ENCODE data around the gene ADAM22.

DNA sequence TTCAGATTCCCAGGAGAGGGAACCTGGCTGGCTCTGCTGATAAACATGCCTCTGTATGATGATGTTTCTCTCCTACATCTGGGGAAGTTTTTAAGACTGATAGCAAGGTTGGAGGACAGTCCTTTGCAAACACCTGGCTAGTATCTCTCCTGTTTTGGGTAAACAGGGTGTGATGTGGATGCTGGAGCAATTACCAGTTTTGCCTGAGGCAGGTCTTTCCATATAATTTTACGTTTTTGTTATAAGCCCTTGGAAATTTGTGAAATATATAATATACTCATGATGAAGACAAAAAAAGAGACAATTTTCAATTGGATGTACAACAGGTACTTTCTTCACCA is 138.6 kb downstream of the ADAM22 start:
- TF ChIP-seq, protein P1, sequence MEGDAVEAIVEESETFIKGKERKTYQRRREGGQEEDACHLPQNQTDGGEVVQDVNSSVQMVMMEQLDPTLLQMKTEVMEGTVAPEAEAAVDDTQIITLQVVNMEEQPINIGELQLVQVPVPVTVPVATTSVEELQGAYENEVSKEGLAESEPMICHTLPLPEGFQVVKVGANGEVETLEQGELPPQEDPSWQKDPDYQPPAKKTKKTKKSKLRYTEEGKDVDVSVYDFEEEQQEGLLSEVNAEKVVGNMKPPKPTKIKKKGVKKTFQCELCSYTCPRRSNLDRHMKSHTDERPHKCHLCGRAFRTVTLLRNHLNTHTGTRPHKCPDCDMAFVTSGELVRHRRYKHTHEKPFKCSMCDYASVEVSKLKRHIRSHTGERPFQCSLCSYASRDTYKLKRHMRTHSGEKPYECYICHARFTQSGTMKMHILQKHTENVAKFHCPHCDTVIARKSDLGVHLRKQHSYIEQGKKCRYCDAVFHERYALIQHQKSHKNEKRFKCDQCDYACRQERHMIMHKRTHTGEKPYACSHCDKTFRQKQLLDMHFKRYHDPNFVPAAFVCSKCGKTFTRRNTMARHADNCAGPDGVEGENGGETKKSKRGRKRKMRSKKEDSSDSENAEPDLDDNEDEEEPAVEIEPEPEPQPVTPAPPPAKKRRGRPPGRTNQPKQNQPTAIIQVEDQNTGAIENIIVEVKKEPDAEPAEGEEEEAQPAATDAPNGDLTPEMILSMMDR (IDR thresholded peaks at IDR 0.05; ENCODE audit: insufficient read depth, low read length, poor library complexity, severe bottlenecking) = no peak
- TF ChIP-seq EZH2phosphoT487 (conservative IDR thresholded peaks at IDR 0.05; ENCODE audit: low read length) = no peak
